ENCODE results near the gene MIDN. TPM values are rescaled to one million over a fixed set of nuclear protein-coding genes. Genes with fewer than 3 reads are reported as not detected.

Gene MIDN
- total RNA-seq, 2 donors from 2014 or later, result 36.3 to 43.5 TPM

- no peak for ATAC-seq
- H3K36me3 ChIP-seq (replicated peaks in 1 of 2; ENCODE audit: insufficient read depth in 1 of 2, low read depth in 2 of 2), result no peaks in the 10 kb centered on the region
- intact Hi-C loops (cut with DNase I), result no loop called here
- H3K9me3 ChIP-seq, result no peaks in the 10 kb centered on the region
- H3K4me3 ChIP-seq, result no peak overlapping the region
- H3K27me3 ChIP-seq, result no peaks in the 10 kb centered on the region
- WGBS, 2 donors, result 78 to 84% methylated on average over 9 to 11 of the region's 11 CpGs
- H3K27ac ChIP-seq, result peak overlapping the region; percentile 26 to 100 (median 80)
- DNase-seq, result no peak
- TF ChIP-seq, protein P1, sequence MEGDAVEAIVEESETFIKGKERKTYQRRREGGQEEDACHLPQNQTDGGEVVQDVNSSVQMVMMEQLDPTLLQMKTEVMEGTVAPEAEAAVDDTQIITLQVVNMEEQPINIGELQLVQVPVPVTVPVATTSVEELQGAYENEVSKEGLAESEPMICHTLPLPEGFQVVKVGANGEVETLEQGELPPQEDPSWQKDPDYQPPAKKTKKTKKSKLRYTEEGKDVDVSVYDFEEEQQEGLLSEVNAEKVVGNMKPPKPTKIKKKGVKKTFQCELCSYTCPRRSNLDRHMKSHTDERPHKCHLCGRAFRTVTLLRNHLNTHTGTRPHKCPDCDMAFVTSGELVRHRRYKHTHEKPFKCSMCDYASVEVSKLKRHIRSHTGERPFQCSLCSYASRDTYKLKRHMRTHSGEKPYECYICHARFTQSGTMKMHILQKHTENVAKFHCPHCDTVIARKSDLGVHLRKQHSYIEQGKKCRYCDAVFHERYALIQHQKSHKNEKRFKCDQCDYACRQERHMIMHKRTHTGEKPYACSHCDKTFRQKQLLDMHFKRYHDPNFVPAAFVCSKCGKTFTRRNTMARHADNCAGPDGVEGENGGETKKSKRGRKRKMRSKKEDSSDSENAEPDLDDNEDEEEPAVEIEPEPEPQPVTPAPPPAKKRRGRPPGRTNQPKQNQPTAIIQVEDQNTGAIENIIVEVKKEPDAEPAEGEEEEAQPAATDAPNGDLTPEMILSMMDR (IDR thresholded peaks at IDR 0.05), result no peak
- TF ChIP-seq POLR2A (IDR thresholded peaks at IDR 0.05), result no peak
- H3K4me1 ChIP-seq, result peaks cover 57% of the 10 kb centered on the region
Observed at GRCh38 chr19:1239420-1239795, 9.0 kb upstream of the MIDN start.

DNA sequence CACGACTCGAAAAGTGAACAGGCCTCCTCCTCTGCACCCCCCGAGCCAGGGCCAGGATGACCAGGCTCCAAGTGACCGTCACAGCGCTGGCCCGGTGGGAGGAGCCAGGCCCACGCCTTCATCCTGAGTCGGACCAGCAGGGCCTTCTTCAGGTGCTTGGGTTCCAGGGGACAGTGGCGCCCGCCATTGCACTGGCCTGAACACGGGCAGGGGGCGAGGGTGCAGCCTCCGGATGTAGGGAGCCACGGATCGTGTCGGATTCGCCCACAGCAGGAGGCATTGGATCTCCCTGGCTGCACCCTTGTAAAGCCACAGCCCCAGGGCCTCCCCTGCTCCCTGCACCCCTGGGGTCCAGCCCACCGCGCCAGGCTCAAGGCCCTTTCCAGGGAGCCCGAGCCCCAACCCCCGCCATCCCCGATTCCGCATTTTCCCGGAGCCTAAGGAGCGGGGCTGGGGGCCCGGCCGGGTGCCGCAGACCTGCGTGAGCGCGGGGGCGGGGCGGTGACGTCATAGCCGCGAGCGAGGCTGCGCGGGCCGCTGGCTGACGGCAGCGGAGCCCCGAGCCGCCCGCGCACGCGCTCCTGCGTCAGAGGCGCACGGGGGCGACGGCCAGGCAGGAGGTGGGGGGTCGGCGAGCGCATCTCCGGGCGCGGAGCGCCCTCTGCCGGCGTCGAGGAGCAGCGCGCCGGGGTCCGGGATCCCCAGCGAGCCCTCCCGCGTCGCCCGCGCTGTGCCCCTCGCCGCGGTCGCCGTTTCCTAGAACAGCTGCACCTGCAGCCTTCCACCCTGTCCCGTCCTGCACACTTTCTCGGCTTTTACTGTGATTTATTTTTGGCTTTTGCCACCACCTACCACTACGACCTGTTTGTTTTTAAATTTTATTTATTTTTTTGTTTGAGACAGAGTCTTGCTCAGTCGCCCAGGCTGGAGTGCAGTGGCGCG is 8.3 kb upstream of the MIDN start:
- no peak overlapping the region for H3K4me3 ChIP-seq
- H3K27me3 ChIP-seq, result no peaks in the 10 kb centered on the region
- TF ChIP-seq, protein P1 (IDR thresholded peaks at IDR 0.05), result peak; percentile 61 to 98 (median 85)
- TF ChIP-seq POLR2A (IDR thresholded peaks at IDR 0.05), result no peak
- intact Hi-C loops (cut with DNase I), result no loop called here
- peaks cover 61% of the 10 kb centered on the region for H3K4me1 ChIP-seq
- ATAC-seq (peak; percentile 31), DNase-seq (peak; percentile 79 to 88 (median 83))
- H3K27ac ChIP-seq, result peak overlapping the region; percentile 26 to 100 (median 80)
- no peaks in the 10 kb centered on the region for H3K36me3 ChIP-seq (replicated peaks in 1 of 2; ENCODE audit: insufficient read depth in 1 of 2, low read depth in 2 of 2)
- 12 to 15% methylated on average over 16 to 70 of the region's 84 CpGs for WGBS, 2 donors
- H3K9me3 ChIP-seq, result no peaks in the 10 kb centered on the region

DNA sequence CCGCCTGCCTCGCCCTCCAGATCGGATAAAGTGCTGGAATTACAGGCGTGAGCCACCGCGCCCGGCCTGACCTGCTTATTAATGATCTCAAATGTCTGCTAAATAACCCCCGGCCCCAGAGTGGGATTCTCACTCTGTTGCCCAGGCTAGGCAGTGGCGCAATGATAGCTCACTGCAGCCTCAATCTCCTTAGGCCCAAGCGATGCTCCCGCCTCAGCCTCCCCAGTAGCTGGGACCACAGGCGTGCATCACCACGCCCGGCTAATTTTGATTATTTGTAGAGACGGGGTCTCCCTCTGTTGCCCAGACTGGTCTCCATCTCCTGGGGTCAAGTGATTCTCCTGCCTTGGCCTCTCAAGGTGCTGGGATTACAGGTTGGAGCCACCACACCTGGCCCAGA is 7.5 kb upstream of the MIDN start:
- H3K36me3 ChIP-seq (replicated peaks in 1 of 2; ENCODE audit: insufficient read depth in 1 of 2, low read depth in 2 of 2), result no peaks in the 10 kb centered on the region
- intact Hi-C loops (cut with DNase I), result no loop called here
- H3K4me3 ChIP-seq, result no peak overlapping the region
- peaks cover 69% of the 10 kb centered on the region for H3K4me1 ChIP-seq
- WGBS, 2 donors, result 54 to 57% methylated on average over 9 to 15 of the region's 15 CpGs
- TF ChIP-seq, protein P1 (IDR thresholded peaks at IDR 0.05), result no peak
- TF ChIP-seq POLR2A (IDR thresholded peaks at IDR 0.05), result no peak
- no peaks in the 10 kb centered on the region for H3K9me3 ChIP-seq
- H3K27ac ChIP-seq, result peak overlapping the region in 3 of 4 donors; percentile 78 to 100 (median 90)
- no peaks in the 10 kb centered on the region for H3K27me3 ChIP-seq
- no peak for ATAC-seq
- DNase-seq, result no peak

DNA sequence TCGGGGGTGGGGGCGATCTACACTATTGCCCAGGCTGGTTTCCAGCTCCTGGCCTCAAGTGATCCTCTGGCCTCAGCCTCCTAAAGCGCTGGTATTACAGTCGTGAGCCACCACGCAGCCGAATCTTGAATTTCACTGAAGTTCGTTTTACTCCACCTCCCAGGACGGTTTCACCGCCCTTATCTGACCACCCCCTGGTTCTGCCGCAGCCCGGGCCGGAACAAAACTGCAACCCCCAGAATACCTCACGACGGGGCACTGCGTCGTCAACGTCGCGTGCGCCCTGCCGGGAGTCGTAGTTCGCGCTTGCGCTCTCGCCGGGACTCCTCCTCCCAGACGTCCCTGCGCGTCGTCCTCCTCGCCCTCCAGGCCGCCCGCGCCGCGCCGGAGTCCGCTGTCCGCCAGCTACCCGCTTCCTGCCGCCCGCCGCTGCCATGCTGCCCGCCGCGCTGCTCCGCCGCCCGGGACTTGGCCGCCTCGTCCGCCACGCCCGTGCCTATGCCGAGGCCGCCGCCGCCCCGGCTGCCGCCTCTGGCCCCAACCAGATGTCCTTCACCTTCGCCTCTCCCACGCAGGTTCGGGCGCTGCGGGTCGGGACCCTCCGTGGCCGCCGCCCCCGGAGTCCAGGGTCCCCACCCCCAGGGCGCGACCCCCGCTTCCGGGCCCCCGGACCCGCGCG is 6.8 kb upstream of the MIDN start, which contains the start of gene ATP5F1D:
ATP5F1D (plus strand) TSS at position 335 of the 679 bp plus-strand sequence; CDS start at position 435, 100 bp downstream.
- DNase-seq (peak; percentile 95 to 97 (median 96)), ATAC-seq (peak; percentile 75)
- H3K36me3 ChIP-seq (replicated peaks in 1 of 2; ENCODE audit: insufficient read depth in 1 of 2, low read depth in 2 of 2), result no peaks in the 10 kb centered on the region
- H3K4me3 ChIP-seq, result peak within 1 kb of the TSS; percentile 39 to 85
- 0 to 1% methylated on average over 33 to 68 of the region's 79 CpGs for WGBS, 2 donors
- no peaks in the 10 kb centered on the region for H3K27me3 ChIP-seq
- no peaks in the 10 kb centered on the region for H3K9me3 ChIP-seq
- TF ChIP-seq POLR2A (IDR thresholded peaks at IDR 0.05), result peak; percentile 44 to 62 (median 59)
- TF ChIP-seq, protein P1 (IDR thresholded peaks at IDR 0.05), result peak in 1 of 7 experiments; percentile 17
- intact Hi-C loops (cut with DNase I), result no loop called here
- H3K4me1 ChIP-seq, result peaks cover 76% of the 10 kb centered on the region
- H3K27ac ChIP-seq, result peak within 1 kb of the TSS; percentile 78 to 100 (median 88)

All from body of pancreas (tissue), 4 donors.